NK-92 (cell line): ENCODE results near the gene TMEM151B.

ENCODE experiments used
- DNase-seq: peaks from one replicate; lab custom pipeline; 2025; ENCODE audit not compliant: unreplicated experiment; lab: John Stamatoyannopoulos, UW

TMEM151B gene

GRCh38 chr6:44277763-44278162, 7.5 kb downstream of the TMEM151B start:
- no peak for DNase-seq

GRCh38 chr6:44278315-44278714, 8.1 kb downstream of the TMEM151B start:
- no peak for DNase-seq

- DNase-seq = no peak
Observed at GRCh38 chr6:44278774-44279697, 8.8 kb downstream of the TMEM151B start.

GRCh38 chr6:44284121-44284520, 13.9 kb downstream of the TMEM151B start:
- DNase-seq = no peak

GRCh38 chr6:44284867-44285266, 14.6 kb downstream of the TMEM151B start:
- no peak for DNase-seq

- no peak for DNase-seq
Observed at GRCh38 chr6:44285552-44286284, 15.5 kb downstream of the TMEM151B start.

- no peak for DNase-seq
Observed at GRCh38 chr6:44286285-44286565, 16.0 kb downstream of the TMEM151B start.

GRCh38 chr6:44286747-44287146, 16.5 kb downstream of the TMEM151B start:
- DNase-seq = no peak

- no peak for DNase-seq
Observed at GRCh38 chr6:44289726-44290260, 19.5 kb downstream of the TMEM151B start.

- DNase-seq = no peak
Observed at GRCh38 chr6:44291841-44292240, 21.6 kb downstream of the TMEM151B start.

- DNase-seq = no peak
Observed at GRCh38 chr6:44292661-44293365, 22.6 kb downstream of the TMEM151B start.

GRCh38 chr6:44294832-44295791, 24.9 kb downstream of the TMEM151B start:
- DNase-seq = no peak

- DNase-seq = no peak
Observed at GRCh38 chr6:44297063-44298038, 27.1 kb downstream of the TMEM151B start.

- DNase-seq = no peak
Observed at GRCh38 chr6:44298055-44298803, 28.0 kb downstream of the TMEM151B start.

GRCh38 chr6:44298864-44299263, 28.6 kb downstream of the TMEM151B start:
- no peak for DNase-seq

GRCh38 chr6:44300292-44300823, 30.1 kb downstream of the TMEM151B start:
- no peak for DNase-seq

- no peak for DNase-seq
Observed at GRCh38 chr6:44301106-44301505, 30.9 kb downstream of the TMEM151B start.
